ENCODE results near the gene FYN. TPM values are rescaled to one million over a fixed set of nuclear protein-coding genes. Genes with fewer than 3 reads are reported as not detected.

The FYN gene
- total and polyA plus RNA-seq, 10 of the 15 experiments (the other 5 are each of a cell fraction or from before 2014, with no cell fraction given): 51.4 to 247 (median 138) TPM

DNA sequence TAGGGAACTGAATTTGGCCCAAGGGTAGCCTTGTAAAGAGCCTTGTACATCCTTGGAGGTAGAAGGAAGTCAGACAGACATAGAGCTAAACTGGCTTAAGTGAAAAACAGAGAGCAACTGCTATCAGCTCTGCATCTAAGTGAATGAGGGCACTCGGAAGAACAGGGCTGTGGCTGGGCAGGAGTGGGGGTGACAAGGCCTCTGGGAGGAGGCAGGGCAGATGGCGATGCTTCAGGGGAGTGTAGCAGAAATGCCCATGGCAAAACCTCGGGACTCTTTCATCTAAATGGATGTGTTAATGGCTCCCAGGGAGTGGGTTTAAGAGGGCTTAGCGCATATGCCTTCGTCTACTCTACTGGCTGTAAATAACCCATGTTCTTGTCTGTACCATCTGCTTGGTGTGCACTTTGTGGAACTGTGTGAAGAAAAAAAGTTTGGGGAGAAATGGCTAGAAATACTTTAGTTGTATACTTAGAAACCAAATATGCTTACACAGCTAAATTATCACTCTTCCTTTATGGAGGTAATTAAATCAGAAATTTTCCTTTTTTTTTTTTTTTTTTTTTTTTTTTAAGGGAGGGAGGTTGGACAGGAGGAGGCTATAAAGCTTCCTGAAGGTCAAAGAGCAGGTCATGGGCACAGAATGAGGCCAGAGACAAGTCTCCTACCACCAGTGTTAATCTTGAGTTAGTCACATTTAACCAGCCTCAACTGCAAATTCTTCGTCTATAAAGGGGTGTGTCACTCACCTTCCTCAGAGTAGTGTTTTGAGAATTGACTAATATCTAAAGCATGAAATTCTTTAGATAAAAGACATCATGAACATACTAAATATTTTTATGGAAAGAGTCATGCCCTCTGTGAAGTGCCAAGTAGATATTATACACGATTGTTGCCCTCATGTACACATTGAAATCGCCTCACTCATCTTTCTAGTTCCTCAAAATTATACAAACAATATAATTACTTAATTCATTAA lies 60.9 kb downstream of the FYN start (continued):
- TF ChIP-seq, protein P1, sequence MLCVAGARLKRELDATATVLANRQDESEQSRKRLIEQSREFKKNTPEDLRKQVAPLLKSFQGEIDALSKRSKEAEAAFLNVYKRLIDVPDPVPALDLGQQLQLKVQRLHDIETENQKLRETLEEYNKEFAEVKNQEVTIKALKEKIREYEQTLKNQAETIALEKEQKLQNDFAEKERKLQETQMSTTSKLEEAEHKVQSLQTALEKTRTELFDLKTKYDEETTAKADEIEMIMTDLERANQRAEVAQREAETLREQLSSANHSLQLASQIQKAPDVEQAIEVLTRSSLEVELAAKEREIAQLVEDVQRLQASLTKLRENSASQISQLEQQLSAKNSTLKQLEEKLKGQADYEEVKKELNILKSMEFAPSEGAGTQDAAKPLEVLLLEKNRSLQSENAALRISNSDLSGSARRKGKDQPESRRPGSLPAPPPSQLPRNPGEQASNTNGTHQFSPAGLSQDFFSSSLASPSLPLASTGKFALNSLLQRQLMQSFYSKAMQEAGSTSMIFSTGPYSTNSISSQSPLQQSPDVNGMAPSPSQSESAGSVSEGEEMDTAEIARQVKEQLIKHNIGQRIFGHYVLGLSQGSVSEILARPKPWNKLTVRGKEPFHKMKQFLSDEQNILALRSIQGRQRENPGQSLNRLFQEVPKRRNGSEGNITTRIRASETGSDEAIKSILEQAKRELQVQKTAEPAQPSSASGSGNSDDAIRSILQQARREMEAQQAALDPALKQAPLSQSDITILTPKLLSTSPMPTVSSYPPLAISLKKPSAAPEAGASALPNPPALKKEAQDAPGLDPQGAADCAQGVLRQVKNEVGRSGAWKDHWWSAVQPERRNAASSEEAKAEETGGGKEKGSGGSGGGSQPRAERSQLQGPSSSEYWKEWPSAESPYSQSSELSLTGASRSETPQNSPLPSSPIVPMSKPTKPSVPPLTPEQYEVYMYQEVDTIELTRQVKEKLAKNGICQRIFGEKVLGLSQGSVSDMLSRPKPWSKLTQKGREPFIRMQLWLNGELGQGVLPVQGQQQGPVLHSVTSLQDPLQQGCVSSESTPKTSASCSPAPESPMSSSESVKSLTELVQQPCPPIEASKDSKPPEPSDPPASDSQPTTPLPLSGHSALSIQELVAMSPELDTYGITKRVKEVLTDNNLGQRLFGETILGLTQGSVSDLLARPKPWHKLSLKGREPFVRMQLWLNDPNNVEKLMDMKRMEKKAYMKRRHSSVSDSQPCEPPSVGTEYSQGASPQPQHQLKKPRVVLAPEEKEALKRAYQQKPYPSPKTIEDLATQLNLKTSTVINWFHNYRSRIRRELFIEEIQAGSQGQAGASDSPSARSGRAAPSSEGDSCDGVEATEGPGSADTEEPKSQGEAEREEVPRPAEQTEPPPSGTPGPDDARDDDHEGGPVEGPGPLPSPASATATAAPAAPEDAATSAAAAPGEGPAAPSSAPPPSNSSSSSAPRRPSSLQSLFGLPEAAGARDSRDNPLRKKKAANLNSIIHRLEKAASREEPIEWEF (IDR thresholded peaks at IDR 0.05; ENCODE audit: insufficient replicate concordance, low read depth, low read length): no peak

DNA sequence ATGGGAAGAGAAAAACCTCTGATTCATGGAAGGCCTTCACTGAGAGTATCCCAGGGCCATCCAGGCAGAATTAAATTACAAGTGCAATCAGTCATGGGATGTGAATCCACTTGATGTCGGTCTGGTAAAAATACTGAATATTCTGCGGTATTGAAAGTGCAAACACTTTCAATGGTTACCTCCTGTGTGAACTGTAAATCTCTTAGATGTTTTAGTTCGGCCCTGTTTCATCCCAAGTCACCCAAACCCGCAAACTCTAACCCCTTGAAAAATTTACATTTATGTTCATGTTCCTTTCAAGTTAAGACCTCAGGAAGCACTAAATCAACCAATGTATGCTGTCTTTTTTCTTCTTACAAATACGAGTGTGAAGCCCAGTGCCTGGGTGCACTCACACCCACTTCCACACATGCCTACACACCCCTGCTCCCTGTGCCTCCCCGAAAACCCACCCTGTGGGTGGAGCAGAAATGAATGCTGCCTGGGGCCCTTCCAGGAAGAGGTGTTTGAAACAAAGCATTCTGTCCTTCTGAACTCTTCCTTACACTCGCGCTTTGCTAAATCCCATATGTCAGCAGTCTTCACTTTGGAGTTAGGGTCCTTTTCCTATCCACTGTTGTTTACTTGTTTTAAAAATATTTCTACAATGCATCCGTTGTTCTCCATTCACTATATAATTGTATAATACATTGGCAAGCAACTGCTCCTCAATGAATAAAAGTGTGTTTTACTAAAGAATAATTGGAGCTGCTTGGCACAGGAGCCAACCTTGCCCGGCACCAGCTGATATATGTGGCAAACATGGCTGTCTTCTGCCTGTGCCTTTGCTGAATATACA lies 62.7 kb downstream of the FYN start:
- Histone ChIP-seq H3K4me1 (ENCODE audit: control insufficient read depth, insufficient read depth, low read length) (peaks cover 30% of the 10 kb centered on the region), H3K4me3 (no peak overlapping the region), H3K9ac (ENCODE audit: control insufficient read depth, insufficient read depth, low read length) (no peak overlapping the region), H3K9me3 (replicated peaks; ENCODE audit: control insufficient read depth, insufficient read depth, low read length) (no peaks in the 10 kb centered on the region), H3K79me2 (ENCODE audit: control insufficient read depth, insufficient read depth, low read length) (peaks cover 27% of the 10 kb centered on the region), H3K4me2 (ENCODE audit: control insufficient read depth, insufficient read depth) (no peak overlapping the region), H3K36me3 (ENCODE audit: control insufficient read depth in 2 of 2, insufficient read depth in 2 of 2, low read length in 1 of 2) (peaks cover 2 to 4% of the 10 kb centered on the region in 2 experiments; a peak in 3 of 4 replicates), H3K27me3 (replicated peaks in 1 of 2; ENCODE audit: control insufficient read depth in 2 of 2, insufficient read depth in 2 of 2, low read length in 1 of 2) (no peaks in the 10 kb centered on the region), H3K27ac (ENCODE audit: control insufficient read depth, insufficient read depth) (no peak overlapping the region), H2AFZ (ENCODE audit: control insufficient read depth, low read depth, low read length) (no peak overlapping the region), H4K20me1 (ENCODE audit: control insufficient read depth, insufficient read depth) (no peaks in the 10 kb centered on the region)
- intact Hi-C loops (cut with micrococcal nuclease; ENCODE audit: unreplicated experiment) (no loop called here), in situ Hi-C loops (cut with MboI) (no loop called here)
- SMC1A ChIA-PET (ENCODE audit: uncharacterized antibody, unreplicated experiment): interaction anchor here (0.9 to 1.5 kb wide), 6 partner anchors 8 to 36 kb away, joined by 3 to 6 read pairs (median 3); no protein-coding TSS in a partner anchor
- POLR2A ChIA-PET: interaction anchor here (1.2 kb wide), 1 partner anchor 13 kb away, joined by 3 read pairs; no protein-coding TSS in a partner anchor
- RAD21 ChIA-PET (ENCODE audit: unreplicated experiment): interaction anchor here (0.9 to 1.2 kb wide), 2 partner anchors 10 to 13 kb away, joined by 3 read pairs; no protein-coding TSS in a partner anchor
- 73% methylated on average over 10 of the region's 10 CpGs for WGBS (ENCODE audit: insufficient coverage, insufficient replicate concordance, low lambda C conversion rate, missing lambda C conversion rate)
- TSS peak; percentile 3 for BruUV-seq (replicated peaks)
- CTCF ChIA-PET: interaction anchor here (0.9 to 1.1 kb wide), 2 partner anchors 10 to 41 kb away, joined by 3 to 5 read pairs; no protein-coding TSS in a partner anchor
- DNase-seq (ENCODE audit: low read depth, low spot score): no peak
- no peak for FAIRE-seq
- ATAC-seq: no peak
- no peak for TF ChIP-seq POU2F2 (IDR thresholded peaks at IDR 0.05; ENCODE audit: borderline replicate concordance, low read depth, low read length)
- TF ChIP-seq, protein P2, sequence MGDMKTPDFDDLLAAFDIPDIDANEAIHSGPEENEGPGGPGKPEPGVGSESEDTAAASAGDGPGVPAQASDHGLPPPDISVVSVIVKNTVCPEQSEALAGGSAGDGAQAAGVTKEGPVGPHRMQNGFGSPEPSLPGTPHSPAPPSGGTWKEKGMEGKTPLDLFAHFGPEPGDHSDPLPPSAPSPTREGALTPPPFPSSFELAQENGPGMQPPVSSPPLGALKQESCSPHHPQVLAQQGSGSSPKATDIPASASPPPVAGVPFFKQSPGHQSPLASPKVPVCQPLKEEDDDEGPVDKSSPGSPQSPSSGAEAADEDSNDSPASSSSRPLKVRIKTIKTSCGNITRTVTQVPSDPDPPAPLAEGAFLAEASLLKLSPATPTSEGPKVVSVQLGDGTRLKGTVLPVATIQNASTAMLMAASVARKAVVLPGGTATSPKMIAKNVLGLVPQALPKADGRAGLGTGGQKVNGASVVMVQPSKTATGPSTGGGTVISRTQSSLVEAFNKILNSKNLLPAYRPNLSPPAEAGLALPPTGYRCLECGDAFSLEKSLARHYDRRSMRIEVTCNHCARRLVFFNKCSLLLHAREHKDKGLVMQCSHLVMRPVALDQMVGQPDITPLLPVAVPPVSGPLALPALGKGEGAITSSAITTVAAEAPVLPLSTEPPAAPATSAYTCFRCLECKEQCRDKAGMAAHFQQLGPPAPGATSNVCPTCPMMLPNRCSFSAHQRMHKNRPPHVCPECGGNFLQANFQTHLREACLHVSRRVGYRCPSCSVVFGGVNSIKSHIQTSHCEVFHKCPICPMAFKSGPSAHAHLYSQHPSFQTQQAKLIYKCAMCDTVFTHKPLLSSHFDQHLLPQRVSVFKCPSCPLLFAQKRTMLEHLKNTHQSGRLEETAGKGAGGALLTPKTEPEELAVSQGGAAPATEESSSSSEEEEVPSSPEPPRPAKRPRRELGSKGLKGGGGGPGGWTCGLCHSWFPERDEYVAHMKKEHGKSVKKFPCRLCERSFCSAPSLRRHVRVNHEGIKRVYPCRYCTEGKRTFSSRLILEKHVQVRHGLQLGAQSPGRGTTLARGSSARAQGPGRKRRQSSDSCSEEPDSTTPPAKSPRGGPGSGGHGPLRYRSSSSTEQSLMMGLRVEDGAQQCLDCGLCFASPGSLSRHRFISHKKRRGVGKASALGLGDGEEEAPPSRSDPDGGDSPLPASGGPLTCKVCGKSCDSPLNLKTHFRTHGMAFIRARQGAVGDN (IDR thresholded peaks at IDR 0.05): no peak
- no peak for TF ChIP-seq SPI1 (IDR thresholded peaks at IDR 0.05; ENCODE audit: borderline replicate concordance, insufficient read depth, low read depth, low read length)
- no peak for TF ChIP-seq CHD1 (IDR thresholded peaks at IDR 0.05; ENCODE audit: low read depth, low read length)
- no peak for TF ChIP-seq ATF7 (IDR thresholded peaks at IDR 0.05; ENCODE audit: low read depth)
- no peak for TF ChIP-seq EGR1 (IDR thresholded peaks at IDR 0.05; ENCODE audit: borderline replicate concordance in 1 of 2, low read depth in 2 of 2, low read length in 2 of 2)
- no peak for TF ChIP-seq HDGF (IDR thresholded peaks at IDR 0.05)
- no peak for TF ChIP-seq NBN (IDR thresholded peaks at IDR 0.05)
